HG02610 (cell line): Measurements from ENCODE around the gene WDFY2.

ENCODE experiments used
- ATAC-seq: cut with Tn5 transposase; IDR thresholded peaks from one replicate; pipeline ENCODE4 v1.9.1; 2021; ENCODE audit warnings: mild to moderate bottlenecking, moderate library complexity; ENCODE audit not compliant: unreplicated experiment

WDFY2 gene

DNA sequence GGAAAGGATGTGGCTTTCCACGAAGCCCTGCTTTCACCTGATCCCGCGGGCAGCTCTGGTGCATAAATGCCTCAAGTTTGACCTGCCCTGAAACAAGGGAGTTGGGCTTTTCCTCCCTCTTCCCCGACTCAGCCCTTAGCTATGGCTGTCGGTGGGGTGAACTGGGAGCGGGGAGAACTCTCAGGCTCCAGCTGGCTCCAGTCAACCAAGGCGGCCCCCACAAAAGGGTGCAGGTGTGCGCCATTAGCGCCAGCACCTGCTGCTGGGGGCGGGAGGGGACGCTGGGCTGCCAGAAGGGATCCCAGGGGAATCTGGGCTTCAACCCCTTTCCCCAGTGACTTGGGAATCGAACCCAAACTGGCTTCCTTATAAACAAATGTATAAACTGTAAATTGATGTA, 226.8 kb downstream of the WDFY2 start:
- no peak for ATAC-seq

- peak; percentile 62 for ATAC-seq
These were observed 227.7 kb downstream of the WDFY2 start for GRCh38 chr13:51811920-51812451.

GRCh38 chr13:51814071-51814470, 229.8 kb downstream of the WDFY2 start:
- no peak for ATAC-seq

DNA sequence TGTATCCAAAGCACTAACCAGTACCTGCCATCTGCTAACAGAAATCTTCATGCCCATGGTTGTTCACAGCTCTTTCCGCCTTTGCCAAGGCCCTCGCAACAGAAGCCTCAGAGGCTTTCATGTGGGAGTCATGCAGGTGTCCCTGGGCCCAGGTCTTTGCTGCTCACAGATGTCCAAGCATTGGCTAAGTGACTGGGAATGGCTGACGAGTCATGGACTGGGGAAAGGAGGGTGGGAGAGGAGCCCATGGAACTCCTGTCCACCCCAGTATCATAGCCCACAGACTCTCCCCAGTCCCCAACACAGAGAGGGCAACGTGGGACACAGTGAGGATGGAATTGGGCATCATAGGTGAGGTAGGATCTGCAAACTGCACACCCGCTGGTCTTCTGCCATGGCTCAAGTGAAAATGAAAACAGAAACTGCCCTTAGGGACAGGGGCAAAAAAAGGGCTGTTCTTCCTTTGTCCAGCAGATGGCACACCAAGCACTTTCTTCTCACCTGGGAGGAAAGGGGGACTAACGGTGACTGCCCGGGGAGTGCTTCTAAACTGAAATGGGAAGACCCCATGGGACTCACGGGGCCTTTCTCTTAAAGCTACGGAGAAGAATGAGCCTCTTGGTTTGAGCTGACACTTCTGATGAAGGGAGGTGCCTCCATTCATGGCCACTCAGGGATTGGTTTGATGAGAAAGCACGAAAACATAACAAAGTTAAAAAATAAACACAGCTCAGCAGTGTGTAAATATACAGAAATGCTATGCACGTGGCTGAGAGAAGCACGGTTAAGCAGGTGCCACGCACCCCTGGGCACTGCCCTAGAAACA, 230.8 kb downstream of the WDFY2 start:
- ATAC-seq, result peak; percentile 54

DNA sequence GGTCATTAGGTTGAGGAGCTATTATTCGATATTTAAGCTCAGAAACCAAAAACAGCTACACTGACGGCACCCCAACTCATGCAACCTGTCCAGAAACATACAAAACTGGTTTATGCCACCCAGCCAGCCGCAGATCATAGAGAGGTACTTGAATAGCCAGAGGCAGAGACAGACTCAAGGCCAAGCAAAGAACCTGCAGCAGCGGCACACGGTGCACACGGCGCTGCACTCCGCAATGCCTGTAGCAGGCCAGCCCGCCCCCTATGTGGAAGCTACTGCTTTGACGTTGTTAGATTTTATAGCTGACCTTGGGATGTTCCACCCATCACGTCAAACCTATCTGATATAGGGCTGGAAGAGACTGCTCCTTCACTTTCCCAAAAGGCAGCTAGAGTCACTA, 231.6 kb downstream of the WDFY2 start:
- ATAC-seq, result no peak

DNA sequence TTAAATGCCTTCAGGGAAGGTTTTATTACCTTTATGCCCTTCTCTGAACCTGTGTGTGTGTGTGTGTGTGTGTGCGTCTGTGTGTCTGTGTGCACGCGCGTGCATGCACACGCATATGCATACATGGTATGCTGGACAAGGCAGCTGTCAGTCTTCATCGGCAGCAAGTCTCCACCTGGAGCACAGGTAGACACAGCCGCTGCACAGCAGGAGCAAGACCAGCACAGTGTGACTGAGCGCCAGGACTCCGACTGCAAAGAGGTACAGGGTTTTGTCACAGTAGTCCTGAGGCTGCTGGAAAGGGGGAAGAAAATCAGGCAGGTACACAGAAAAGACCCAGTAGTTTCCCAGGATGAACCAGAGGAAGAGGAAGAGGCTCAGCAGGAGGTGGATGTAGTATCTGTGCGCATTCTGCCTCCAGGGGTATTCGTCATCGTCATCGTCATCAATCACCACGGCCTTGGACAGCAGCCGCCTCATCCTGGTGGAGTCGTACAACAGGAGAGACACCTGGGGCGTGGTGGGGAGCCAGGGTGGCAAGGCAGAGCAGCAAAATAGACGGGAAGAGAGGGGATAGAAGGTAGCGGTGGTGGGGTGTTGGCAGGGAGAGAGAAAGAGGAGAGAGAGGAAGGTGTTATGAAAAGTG, 232.5 kb downstream of the WDFY2 start:
- ATAC-seq, result no peak
